Raji (cell line): Measurements from ENCODE around the gene CHAT.

Experiments
- POLR2A ChIP-seq: IDR thresholded peaks from 2 replicates; pipeline ENCODE4 v1.6.1; 2011; ENCODE audit warnings: low read depth, low read length, control low read depth; ENCODE audit not compliant: insufficient read depth

Gene CHAT

DNA sequence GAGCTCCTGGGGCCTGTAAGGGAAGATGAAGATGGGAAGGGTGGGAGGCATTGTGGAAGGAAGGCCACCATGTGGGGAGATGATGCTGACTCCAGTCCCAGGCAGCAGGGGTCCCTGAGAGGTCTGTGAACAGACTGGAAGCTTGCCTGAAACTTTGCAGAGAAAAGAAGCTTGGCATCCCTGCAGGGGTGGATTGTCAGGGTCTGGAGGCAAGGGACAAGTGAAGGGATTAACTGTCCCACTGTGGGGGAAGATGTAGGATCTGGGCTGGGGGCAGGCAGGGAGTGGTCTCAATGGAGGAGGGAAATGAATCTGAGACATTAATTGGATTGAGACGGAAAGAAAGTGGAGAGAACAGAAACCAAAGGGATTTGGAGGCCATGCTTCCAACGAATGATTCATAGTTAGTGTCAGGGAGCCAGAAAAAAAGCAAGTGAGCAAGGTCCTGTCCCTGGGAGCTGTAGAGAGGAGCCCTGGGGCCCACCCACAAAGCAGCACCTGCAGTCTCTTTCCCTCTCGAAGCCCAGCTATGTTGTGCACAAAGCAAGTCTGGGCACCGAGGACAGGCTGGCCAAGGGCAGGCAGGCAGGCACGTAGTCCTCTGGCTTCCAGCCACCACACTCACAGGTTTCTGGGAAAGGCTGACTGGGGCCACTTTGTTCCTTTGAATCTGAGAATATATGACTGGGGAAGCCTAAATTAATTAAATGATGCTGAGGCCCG lies 8.5 kb upstream of the CHAT start:
- no peak for TF ChIP-seq POLR2A

DNA sequence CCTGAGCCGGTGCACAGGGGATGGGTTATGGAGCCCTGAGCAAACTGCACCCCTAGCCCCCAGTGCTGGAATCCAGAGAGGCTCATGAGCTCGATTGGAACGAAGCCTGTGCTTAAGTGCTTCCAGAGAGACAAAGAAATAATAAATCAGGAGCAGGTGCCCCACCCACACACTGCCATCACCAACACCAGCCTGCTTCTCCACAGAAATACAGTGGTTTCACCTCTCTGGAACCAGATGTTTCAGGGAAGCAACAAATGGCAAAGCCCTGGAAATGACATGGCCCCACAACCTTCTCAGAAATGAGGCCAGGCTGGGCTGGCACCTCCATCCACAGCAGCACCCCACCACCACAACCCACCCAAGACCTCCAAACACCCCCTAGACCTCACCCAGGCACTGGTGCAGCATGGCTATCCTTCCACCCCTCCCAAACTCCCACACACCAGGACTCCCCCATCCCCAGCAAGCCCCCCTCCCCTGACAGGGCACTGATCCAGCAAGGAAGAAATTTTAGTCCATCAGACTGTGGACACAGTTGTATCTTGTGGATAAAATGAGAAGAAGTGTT lies 7.8 kb upstream of the CHAT start:
- TF ChIP-seq POLR2A, result no peak

DNA sequence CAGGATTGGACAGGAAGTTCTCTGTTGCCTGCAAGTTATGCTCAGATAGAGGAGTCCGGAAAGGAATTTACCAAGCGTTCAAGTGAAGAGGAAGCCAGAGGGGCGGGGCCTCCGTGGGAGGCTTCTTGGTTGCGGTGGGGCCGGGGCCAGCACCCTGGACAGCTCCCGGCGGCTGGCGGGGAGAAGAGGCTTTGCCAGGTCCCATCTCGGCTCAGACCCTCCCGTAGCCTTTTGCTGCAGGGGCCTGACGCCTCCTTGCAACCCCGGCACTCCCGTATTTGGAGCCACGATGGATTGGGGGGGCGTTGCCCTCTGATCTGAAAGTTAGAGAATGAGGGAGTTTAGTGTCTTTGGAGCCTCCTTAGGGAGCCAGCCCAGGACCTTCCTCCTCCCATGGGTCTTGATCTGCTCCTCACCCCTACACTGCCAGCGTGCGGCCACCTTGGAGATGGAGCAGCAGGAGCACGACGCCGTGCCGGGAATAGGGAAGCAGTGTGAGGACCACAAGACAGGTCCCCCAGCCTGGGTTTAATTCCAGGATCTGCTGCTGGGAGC lies 6.8 kb upstream of the CHAT start:
- TF ChIP-seq POLR2A, result no peak

DNA sequence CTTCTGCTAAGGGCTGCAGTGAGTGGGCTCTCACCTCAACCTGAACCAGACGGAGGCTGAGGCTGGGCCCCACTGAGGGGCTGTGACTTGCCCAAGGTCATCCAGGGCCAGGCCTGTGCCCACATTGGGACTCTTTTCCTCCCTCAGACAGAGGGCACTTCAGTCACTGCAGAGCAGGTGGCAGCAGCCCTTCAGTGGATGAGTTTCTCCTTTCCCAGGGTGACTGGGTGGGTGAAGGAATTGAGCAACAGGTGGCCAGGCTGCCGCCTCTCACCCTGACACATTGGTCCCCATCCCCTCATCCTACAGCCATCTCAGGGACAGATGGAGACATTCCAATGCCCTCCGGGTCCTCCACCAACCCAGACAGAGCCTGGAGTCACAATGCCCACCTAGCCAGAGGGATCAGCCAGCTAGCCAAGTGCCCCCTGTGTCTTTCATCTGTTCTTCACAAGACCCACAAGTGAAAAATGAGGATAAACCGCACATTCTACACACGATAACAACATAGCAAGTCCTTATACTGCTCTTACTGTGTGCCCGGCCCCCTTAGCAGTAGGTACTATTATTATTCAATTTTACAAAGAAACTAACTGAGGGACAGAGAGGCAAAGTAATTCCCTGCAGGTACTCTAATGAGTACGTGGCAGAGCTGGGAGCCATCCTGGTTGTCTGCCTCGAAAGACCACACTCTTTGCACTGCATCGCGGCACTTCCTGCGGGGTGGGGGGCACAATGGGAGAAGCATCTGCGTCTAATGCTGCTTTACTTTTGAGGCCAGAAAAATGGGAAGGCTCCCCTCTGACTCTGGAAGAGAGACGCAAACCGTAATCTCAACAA lies 5.5 kb upstream of the CHAT start:
- TF ChIP-seq POLR2A, result no peak

DNA sequence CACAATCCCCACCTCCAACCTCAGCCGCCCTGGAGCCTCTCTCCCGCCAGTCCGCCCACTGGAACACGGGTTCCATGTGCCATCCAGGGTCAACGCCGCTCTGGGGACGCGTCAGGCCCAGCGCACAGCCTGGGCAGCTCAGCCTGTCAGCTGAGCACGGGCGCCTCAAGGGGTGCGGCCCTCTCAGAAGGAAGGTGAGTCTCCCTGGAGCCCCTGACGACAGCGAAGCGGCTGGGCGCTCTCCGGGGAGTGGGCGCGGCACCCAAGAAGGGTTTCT lies 4.9 kb upstream of the CHAT start:
- no peak for TF ChIP-seq POLR2A

- no peak for TF ChIP-seq POLR2A
These were observed 4.3 kb upstream of the CHAT start for GRCh38 chr10:49609283-49610113.

DNA sequence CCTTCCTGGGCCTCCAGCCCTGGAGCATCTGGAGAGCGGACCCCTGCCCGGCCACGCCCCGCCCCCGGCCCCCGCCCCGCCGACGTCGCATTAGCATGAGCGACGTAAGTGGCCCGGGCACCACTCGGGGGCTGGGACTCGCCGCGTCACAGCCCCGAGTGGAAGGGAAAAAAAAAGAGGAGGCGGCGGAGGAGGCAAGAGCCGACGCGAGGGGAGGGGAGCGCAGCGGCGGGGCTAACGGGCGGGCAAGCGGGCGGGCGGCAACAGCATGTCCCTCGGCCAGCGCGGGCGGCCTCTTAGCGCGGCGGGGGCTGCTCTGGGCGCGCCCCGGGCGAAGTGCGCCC lies 3.8 kb upstream of the CHAT start, which contains the start of gene SLC18A3:
Gene SLC18A3 (plus strand): TSS at position 197 of the 344 bp plus-strand sequence. CDS start 431 bp downstream, outside the sequence.
- no peak for TF ChIP-seq POLR2A

GRCh38 chr10:49610458-49611165 lies 3.2 kb upstream of the CHAT start:
- no peak for TF ChIP-seq POLR2A

DNA sequence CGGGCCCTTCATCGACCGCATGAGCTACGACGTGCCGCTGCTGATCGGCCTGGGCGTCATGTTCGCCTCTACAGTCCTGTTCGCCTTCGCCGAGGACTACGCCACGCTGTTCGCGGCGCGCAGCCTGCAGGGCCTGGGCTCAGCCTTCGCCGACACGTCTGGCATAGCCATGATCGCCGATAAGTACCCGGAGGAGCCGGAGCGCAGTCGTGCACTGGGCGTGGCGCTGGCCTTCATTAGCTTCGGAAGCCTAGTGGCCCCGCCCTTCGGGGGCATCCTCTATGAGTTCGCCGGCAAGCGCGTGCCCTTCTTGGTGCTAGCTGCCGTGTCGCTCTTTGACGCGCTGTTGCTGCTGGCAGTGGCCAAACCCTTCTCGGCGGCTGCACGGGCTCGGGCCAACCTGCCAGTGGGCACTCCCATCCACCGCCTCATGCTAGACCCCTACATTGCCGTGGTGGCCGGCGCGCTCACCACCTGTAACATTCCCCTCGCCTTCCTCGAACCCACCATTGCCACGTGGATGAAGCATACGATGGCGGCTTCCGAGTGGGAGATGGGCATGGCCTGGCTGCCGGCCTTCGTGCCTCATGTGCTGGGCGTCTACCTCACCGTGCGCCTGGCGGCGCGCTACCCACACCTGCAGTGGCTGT lies 2.5 kb upstream of the CHAT start:
- no peak for TF ChIP-seq POLR2A

GRCh38 chr10:49611816-49612512 lies 1.9 kb upstream of the CHAT start:
- TF ChIP-seq POLR2A, result no peak

- TF ChIP-seq POLR2A, result no peak
These were observed 1.2 kb upstream of the CHAT start for GRCh38 chr10:49612513-49613164.

DNA sequence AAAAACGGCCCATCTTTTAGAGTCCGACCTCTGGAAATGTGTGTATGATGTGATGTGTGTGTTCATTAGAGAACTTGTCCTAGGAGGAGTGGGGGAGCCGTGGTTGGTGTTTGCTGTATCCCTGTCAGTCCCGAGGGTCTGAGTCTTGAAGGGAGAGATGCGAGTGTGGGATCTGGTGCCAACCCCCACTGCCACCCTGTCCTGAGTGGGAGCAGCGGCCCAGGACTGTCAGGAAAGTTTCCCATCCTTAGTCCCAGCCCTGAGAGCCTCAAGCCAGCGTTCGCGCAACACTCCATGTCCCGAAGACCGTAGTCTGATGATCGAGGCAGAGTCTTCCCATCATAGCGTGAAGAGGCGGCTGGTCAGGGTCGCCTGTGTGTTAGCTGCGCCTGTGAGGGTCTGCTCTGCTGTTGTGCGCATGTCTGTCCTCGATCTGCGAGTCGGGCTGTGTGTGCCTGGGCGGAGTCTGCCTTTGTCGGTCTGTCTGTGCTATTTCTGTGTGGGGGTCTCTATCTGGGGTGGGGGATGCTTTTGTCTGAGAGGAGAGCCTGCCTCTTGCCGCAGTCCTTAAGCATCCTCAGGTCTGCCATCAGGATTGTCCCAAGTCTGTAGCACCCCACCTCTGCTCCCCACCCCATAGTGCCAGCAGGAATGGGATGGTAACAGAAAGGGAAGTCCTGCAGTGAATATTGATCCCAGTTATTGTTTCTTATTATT lies 514 bp upstream of the CHAT start:
- TF ChIP-seq POLR2A, result no peak
